Prostate gland (tissue), 2 donors: ENCODE results near the gene RPS6KC1.

Source experiments
- CTCF ChIP-seq, 4 experiments: fragments of 200-600 bp in 2 of 4; fragments of 450-650 bp in 2 of 4; sonication (generic) in 2 of 4; IDR thresholded peaks; 1 replicate in 3 of 4; 2 replicates in 1 of 4; pipeline ENCODE4 v1.5.1; 2016 to 2019; ENCODE audit warnings: antibody characterized with exemption in 4 of 4, mild to moderate bottlenecking in 2 of 4, moderate library complexity in 2 of 4
- POLR2A ChIP-seq: fragments of 450-650 bp; IDR thresholded peaks from one replicate; pipeline ENCODE4 v1.6.1; 2016; ENCODE audit warnings: antibody characterized with exemption, mild to moderate bottlenecking
- POLR2AphosphoS5 ChIP-seq: sonication (generic); formaldehyde crosslinking; IDR thresholded peaks from one replicate; pipeline ENCODE4 v1.6.1; 2017; ENCODE audit warnings: antibody characterized with exemption

- TF ChIP-seq POLR2A, result no peak
- no peak for TF ChIP-seq CTCF (IDR thresholded peaks at IDR 0.05)
- TF ChIP-seq POLR2AphosphoS5, result no peak
Observed at GRCh38 chr1:213277036-213277435, 226.0 kb downstream of the RPS6KC1 start.
